HUES64 (cell line): Measurements from ENCODE around the gene EHBP1L1.

Source experiments
- H3K27ac ChIP-seq: 2 replicates; pipeline ENCODE4 v1.7.0; 2013; ENCODE audit warnings: low read depth, low read length, inconsistent platforms
- H3K27me3 ChIP-seq: 2 replicates; pipeline ENCODE4 v1.6.1; 2013; ENCODE audit warnings: mild to moderate bottlenecking, low read length; ENCODE audit not compliant: insufficient read depth
- H3K36me3 ChIP-seq: 2 replicates; pipeline ENCODE4 v1.6.1; 2013; ENCODE audit warnings: mild to moderate bottlenecking, low read length; ENCODE audit not compliant: insufficient read depth
- H3K4me1 ChIP-seq: 2 replicates; pipeline ENCODE4 v1.6.1; 2013; ENCODE audit warnings: mild to moderate bottlenecking, low read length, moderate library complexity; ENCODE audit not compliant: insufficient read depth
- H3K4me3 ChIP-seq: 2 replicates; pipeline ENCODE4 v1.5.1; 2013; ENCODE audit warnings: mild to moderate bottlenecking, low read length, moderate library complexity
- H3K9ac ChIP-seq: 2 replicates; pipeline ENCODE4 v1.6.1; 2013; ENCODE audit warnings: mild to moderate bottlenecking, low read depth, low read length
- H3K9me3 ChIP-seq: 2 replicates; pipeline ENCODE4 v1.6.1; 2013; ENCODE audit warnings: low read depth, low read length; ENCODE audit not compliant: insufficient read depth
- WGBS: fragments of 150-250, 120-280 bp; methylation state at CpG from one replicate; pipeline ENCODE4 v1.1.7; 2013; ENCODE audit warnings: missing lambda C conversion rate; 5-methylcytosine and 5-hydroxymethylcytosine counted together

EHBP1L1 gene

DNA sequence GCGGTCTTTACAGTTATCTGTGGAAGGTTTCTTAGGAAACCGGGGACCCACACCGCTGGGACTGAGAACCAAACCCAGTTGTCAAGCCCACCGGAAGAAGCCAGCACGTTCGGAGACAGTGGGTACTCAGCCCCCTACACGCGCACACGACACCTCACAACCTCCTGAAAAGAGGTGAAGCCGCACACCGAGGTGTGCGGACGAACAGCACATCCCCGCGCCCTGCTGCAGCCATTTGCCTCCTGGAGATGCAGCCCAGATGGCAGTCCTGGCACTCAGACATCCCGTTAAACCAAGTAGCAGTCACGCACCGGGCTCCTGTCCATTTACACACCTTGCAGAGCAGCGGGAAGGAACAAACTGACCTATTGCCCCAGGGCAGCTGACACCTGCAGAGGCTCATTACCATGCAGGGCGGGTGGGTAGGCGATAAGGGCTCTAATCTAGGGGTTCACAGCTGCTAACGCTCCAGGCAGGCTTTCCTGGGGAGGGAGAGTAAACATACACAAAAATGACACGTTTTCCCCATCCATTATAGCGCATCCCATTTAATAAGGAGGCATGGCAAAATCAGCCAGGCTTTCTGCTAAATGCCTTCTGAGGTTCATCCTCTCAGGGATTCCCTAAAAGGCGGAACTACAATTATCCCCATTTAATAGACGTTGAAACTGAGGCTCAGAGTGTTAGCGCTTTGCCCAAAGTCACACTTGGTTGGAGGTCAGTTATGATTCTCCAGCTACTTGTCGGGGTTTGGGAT is 864 bp upstream of the EHBP1L1 start:
- no peak overlapping the region for H3K9ac ChIP-seq
- peaks cover 49% of the 10 kb centered on the region for H3K27me3 ChIP-seq
- WGBS: 7% methylated on average over 28 of the region's 28 CpGs
- no peak overlapping the region for H3K27ac ChIP-seq
- no peaks in the 10 kb centered on the region for H3K9me3 ChIP-seq
- peaks cover 20% of the 10 kb centered on the region; the same call in 1 of the 2 replicates for H3K4me1 ChIP-seq
- no peaks in the 10 kb centered on the region for H3K36me3 ChIP-seq
- peak overlapping the region; percentile 51 for H3K4me3 ChIP-seq

DNA sequence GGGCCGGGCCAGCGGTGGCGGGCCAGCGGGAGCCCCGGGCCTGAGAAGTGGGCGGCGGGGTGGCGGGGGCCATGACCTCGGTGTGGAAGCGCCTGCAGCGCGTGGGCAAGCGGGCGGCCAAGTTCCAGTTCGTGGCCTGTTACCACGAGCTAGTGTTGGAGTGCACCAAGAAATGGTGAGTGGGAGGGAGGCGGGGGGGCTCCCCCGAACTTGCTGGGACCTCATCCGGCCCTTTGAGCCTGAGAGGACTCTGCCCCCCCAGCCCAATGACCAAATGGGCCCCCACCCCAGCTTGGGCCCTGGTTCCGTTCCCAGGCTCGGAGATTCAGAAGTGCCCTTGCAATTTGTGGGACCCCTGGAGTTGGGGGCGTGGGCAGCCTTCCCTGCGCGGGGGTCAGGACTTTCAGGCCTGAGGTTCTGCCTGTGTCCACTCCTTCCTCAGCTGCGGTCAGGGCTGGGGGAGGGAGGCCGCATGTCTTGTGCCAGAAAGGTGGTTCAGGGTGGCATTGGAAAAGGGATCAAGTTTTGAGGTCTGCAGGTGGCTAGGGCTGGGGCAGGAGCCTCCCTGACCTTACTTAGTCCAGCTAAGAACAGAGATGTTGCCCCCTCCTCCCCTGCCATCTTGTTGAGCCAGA is 496 bp downstream of the EHBP1L1 start:
- Histone ChIP-seq H3K36me3 (no peaks in the 10 kb centered on the region), H3K9ac (no peak overlapping the region), H3K9me3 (no peaks in the 10 kb centered on the region), H3K27ac (no peak overlapping the region), H3K27me3 (peaks cover 49% of the 10 kb centered on the region), H3K4me3 (peak overlapping the region; percentile 46), H3K4me1 (peaks cover 17% of the 10 kb centered on the region; the same call in 1 of the 2 replicates)
- 33% methylated on average over 26 of the region's 26 CpGs for WGBS

DNA sequence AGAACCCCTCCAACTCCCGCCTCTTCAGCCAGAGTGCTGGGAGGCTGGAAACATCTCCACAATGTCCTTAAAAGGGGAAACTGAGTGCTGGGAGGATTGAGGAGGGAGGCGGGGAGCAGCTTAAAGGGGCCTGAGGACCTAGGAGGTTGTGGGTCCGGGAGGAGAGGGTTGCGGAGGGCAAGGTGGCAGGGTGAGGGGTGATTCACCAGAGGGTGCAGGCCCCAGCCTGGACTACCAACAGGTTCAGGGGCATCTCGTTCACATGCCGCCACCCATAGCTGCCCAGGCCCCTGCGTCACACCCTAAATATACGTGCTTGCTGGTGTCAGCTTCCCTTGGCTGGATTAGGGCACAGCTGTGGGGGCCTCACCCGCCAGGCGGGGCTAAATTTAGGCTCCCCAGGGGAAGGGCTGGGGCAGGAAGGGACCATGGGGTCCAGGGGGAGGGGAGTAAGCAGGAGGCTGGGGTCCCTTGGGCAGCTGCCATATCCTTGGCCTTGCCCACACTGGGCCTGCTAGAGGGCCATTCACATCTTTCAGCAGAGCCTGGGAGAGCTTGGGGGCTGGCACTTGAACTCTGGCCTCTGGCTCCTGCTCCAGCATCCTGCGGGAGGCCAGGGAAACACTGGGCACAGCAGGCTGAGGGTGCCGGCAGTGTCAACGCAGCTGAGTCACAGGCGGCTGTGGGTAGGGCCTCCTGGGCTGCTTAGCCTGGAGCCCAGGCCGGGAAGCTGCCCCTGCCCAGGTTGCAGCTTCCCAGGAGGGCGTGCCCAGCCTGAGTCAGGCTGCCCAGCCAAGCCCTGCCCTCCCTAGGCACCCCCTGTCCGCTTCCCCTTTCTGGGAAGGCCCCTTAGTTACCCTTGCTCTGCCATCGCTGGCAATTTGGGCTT is 1.3 kb downstream of the EHBP1L1 start:
- peaks cover 17% of the 10 kb centered on the region; the same call in 1 of the 2 replicates for H3K4me1 ChIP-seq
- H3K27ac ChIP-seq: no peak overlapping the region
- no peak overlapping the region for H3K4me3 ChIP-seq
- no peak overlapping the region for H3K9ac ChIP-seq
- peaks cover 51% of the 10 kb centered on the region for H3K27me3 ChIP-seq
- no peaks in the 10 kb centered on the region for H3K9me3 ChIP-seq
- WGBS: 80% methylated on average over 18 of the region's 18 CpGs
- no peaks in the 10 kb centered on the region for H3K36me3 ChIP-seq

DNA sequence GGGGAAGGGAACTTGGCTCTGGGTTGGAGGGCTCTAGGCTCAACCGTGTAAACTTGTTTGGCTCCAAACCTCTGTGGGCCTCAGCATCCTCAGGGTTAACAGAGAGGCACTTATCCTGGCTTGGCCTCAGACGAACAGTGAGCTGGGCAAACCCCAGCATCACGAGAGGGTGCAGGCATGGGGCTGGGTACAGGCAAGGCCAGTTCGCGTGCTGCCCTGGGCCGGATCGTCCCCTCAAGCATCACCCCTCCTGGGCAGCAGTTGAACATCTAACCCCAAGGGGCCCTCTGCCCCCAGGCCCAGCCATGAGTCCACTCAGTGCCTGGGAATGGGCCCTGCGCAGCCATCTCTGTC is 1.9 kb downstream of the EHBP1L1 start:
- Histone ChIP-seq H3K36me3 (no peaks in the 10 kb centered on the region), H3K9ac (no peak overlapping the region), H3K27me3 (peaks cover 57% of the 10 kb centered on the region), H3K4me1 (peaks cover 17% of the 10 kb centered on the region; the same call in 1 of the 2 replicates), H3K4me3 (no peak overlapping the region), H3K9me3 (no peaks in the 10 kb centered on the region), H3K27ac (no peak overlapping the region)
- WGBS: 78% methylated on average over 8 of the region's 8 CpGs

DNA sequence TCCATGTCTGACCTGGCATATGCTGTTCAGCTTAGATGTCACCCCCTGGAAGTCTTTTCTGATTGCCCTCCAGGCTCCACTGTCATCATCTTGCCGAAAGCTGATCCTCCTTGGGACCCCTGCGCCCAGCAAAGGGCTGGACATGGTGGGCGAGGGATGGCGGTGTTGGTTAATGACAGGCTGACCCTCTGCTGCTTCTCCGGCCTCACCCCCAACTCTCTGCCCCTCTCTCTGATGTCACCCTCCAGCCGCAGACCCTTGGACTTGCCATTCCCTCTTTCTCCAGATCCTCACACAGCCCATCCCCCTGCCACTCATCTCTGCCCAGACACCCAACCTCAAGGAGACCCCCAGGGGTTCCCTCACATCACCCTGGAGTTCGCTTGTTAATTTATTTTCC is 2.3 kb downstream of the EHBP1L1 start:
- no peak overlapping the region for H3K27ac ChIP-seq
- no peaks in the 10 kb centered on the region for H3K36me3 ChIP-seq
- peaks cover 17% of the 10 kb centered on the region; the same call in 1 of the 2 replicates for H3K4me1 ChIP-seq
- H3K4me3 ChIP-seq: no peak overlapping the region
- peaks cover 58% of the 10 kb centered on the region for H3K27me3 ChIP-seq
- H3K9ac ChIP-seq: no peak overlapping the region
- no peaks in the 10 kb centered on the region for H3K9me3 ChIP-seq
- WGBS: 89% methylated on average over 7 of the region's 7 CpGs

DNA sequence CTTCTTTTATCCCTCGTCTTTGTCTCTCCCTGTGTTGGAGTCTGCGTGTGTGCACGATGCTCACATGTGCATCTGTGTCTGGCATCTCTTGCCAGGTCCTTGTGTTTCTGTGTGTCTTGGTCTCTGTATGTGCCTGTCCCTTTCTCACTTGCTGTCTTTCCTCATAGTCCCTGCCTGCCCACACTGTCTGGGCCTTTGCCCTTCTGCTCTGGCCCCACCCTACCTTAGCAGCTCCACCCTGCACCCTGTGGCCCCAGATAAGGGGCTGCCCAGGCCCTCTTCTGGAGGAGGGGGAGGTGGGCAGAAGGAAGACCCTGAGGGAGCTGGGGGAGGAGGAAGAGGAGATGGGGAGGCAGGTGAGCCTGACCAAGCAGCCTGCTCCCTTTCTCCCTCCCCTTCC is 2.8 kb downstream of the EHBP1L1 start:
- no peaks in the 10 kb centered on the region for H3K9me3 ChIP-seq
- H3K9ac ChIP-seq: no peak overlapping the region
- peaks cover 64% of the 10 kb centered on the region for H3K27me3 ChIP-seq
- no peaks in the 10 kb centered on the region for H3K36me3 ChIP-seq
- no peak overlapping the region for H3K27ac ChIP-seq
- 87% methylated on average over 3 of the region's 3 CpGs for WGBS
- H3K4me3 ChIP-seq: no peak overlapping the region
- peaks cover 14% of the 10 kb centered on the region; the same call in 1 of the 2 replicates for H3K4me1 ChIP-seq

DNA sequence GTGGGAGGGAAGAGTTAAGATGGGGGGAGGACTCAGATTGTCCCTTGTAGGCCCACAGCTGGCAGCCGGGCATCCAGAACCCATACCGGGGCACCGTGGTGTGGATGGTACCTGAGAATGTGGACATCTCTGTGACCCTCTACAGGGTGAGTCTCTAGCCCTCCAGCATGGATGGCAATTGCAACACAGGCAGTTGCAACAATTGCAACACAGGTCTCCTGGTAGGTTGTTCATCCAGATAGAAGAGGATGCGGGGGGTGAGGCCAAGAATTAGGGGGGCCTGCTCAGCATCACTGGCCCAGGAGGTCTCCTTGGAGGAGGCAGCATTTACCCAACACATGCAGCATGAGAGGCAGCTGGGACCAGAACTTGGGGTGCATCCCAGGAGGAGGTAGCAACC is 3.4 kb downstream of the EHBP1L1 start:
- Histone ChIP-seq H3K36me3 (no peaks in the 10 kb centered on the region), H3K27ac (no peak overlapping the region), H3K4me3 (no peak overlapping the region), H3K9ac (no peak overlapping the region), H3K27me3 (peaks cover 69% of the 10 kb centered on the region), H3K9me3 (no peaks in the 10 kb centered on the region), H3K4me1 (peaks cover 11% of the 10 kb centered on the region; the same call in 1 of the 2 replicates)
- WGBS: 94% methylated on average over 4 of the region's 4 CpGs

DNA sequence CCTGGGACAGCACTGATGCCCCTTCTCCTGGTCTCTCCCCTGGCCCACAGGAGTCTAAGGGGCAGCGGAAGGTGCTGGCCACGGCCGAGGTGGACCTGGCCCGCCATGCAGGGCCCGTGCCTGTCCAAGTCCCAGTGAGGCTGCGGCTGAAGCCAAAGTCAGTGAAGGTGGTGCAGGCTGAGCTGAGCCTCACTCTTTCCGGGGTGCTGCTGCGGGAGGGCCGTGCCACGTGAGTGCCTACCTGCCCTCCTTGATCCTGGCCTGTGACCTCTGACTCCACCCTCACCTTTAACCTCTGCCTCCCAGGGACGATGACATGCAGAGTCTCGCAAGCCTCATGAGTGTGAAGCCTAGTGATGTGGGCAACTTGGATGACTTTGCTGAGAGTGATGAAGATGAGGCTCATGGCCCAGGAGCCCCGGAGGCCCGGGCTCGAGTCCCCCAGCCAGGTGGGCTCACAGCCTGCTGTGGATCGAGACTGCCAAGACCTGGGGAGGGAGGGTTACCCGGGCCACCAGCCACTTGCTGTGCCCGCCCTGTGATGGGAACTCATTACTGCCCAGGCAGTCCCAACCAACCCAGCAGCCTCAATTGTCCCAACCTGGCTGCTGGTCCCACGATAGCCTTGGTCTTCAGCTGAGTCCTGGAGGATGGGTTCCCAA is 4.3 kb downstream of the EHBP1L1 start:
- no peak overlapping the region for H3K4me3 ChIP-seq
- no peak overlapping the region for H3K9ac ChIP-seq

DNA sequence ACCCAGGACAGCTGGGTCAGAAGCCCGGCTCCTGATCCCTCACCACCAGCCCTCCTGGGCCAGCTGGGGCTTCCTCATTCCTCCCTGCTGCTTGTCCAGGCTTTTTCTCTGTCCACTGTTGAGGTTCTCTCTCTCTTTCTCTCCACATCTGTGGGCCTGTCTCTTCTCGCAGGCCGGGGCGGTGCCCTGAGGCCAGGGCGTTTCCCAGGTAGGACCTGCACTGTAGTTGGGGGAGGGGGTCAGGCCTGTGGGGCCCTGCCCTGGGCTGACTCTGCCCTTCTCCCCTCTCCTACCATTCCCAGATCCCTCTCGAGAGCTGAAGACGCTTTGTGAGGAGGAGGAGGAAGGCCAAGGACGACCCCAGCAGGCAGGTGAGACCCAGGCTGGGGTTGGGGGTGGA is 4.9 kb downstream of the EHBP1L1 start:
- peaks cover 3% of the 10 kb centered on the region; the same call in 1 of the 2 replicates for H3K4me1 ChIP-seq
- peaks cover 69% of the 10 kb centered on the region for H3K27me3 ChIP-seq
- no peak overlapping the region for H3K4me3 ChIP-seq
- no peaks in the 10 kb centered on the region for H3K9me3 ChIP-seq
- no peak overlapping the region for H3K27ac ChIP-seq
- 85% methylated on average over 6 of the region's 8 CpGs for WGBS
- no peaks in the 10 kb centered on the region for H3K36me3 ChIP-seq
- H3K9ac ChIP-seq: no peak overlapping the region

More for the DNA sequence above, 4.3 kb downstream of the EHBP1L1 start:
- Histone ChIP-seq H3K9me3 (no peaks in the 10 kb centered on the region), H3K4me1 (peaks cover 7% of the 10 kb centered on the region; the same call in 1 of the 2 replicates), H3K27ac (no peak overlapping the region), H3K27me3 (peaks cover 69% of the 10 kb centered on the region), H3K36me3 (no peaks in the 10 kb centered on the region)
- WGBS: 94% methylated on average over 19 of the region's 19 CpGs

DNA sequence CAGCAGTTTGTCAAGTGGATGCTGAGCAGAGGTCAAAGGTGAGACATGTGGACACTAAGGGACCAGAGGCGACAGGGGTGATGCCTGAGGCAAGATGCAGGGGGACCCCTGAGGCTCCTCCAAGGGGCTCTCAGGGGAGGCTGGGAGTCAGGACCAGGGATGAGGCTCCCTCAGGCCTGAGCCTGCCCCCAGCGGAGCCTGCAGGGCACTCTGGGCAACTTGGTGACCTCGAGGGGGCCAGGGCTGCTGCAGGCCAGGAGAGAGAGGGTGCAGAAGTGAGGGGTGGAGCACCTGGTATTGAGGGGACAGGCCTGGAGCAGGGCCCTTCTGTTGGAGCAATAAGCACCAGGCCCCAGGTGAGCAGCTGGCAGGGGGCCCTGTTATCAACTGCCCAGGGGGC is 6.1 kb downstream of the EHBP1L1 start:
- Histone ChIP-seq H3K36me3 (no peaks in the 10 kb centered on the region), H3K4me3 (no peak overlapping the region), H3K9me3 (no peaks in the 10 kb centered on the region), H3K27ac (no peak overlapping the region), H3K4me1 (peaks cover 3% of the 10 kb centered on the region; the same call in 1 of the 2 replicates), H3K27me3 (peaks cover 70% of the 10 kb centered on the region), H3K9ac (no peak overlapping the region)
- WGBS: 90% methylated on average over 3 of the region's 3 CpGs
